HG03354 (cell line): ENCODE results near the gene SMTN.
"Not testable (repeated sequence)": the region's sequence is repeated elsewhere in the genome, so short reads cannot be mapped to it uniquely, and the experiment has no call there.

Experiments used
- ATAC-seq: cut with Tn5 transposase; IDR thresholded peaks from one replicate; pipeline ENCODE4 v1.9.1; 2021; ENCODE audit warnings: mild to moderate bottlenecking; ENCODE audit not compliant: unreplicated experiment, poor library complexity, severe bottlenecking

SMTN gene

DNA sequence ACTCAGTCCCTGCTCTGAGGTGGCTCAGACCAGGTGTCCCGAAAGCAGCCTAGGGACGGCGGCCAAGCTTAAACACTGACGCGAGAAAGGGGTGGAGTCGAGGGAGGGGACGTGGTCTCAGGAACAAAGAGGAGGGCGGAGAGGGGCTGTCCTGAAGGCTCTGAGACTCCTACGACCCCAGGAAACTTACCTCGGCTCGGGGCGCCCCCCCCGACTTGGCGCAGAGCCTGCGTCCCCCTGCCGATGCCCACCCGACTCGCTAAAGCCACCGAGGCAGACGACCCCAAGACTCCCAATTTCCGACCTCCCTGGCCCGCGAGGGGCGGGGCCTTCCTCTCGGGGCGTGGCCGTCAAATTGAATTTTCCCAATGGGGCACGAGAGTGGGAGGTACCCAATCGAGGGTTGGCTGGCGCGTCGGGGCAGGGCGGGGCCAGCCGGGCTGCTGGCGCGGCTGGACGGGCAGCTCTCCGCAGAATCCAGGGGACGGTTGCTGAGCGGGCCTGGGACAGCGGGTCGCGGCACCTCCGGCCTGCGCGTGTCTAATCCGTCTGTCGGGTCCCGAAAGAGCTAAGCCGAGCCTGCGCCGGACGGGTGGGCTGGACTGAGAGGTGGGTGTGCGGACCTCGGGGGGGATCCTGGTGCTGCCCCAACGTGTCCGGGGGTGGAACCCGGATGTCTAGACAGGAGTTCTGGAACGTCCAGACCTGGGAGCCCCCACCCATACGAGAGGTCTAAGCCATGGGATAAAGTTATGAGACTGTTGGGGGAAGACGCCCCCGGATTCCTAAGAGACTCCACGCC lies at the start of gene SMTN:
TSS of gene SMTN (plus strand) at position 471 of the 802 bp plus-strand sequence. CDS start 1,941 bp downstream, outside the sequence.
- ATAC-seq, result peak; percentile 68

- ATAC-seq, result no peak
Measured at GRCh38 chr22:31036671-31037550, 44.2 kb upstream of the SMTN start.

- ATAC-seq, result no peak
Measured at GRCh38 chr22:31038686-31039085, 42.4 kb upstream of the SMTN start.

DNA sequence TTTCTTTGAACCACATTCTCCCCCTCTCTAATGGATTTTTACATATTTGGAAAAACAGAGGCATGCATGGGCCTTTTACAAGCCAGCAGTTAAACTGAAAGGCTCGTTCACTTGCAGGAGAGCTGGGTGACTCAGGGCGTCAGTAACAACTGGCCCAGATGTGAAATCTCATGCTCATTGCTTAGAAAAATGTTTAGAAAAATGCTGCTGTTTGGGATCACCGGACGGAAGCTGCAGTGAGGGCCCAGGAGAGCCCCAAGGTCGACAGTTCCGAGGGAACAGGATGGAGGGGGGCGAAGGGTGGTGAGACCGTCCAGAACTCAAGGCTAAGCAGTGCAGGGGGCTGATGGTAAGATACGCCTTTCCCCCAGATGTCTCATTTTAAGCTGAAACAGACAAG lies 41.7 kb upstream of the SMTN start:
- no peak for ATAC-seq

DNA sequence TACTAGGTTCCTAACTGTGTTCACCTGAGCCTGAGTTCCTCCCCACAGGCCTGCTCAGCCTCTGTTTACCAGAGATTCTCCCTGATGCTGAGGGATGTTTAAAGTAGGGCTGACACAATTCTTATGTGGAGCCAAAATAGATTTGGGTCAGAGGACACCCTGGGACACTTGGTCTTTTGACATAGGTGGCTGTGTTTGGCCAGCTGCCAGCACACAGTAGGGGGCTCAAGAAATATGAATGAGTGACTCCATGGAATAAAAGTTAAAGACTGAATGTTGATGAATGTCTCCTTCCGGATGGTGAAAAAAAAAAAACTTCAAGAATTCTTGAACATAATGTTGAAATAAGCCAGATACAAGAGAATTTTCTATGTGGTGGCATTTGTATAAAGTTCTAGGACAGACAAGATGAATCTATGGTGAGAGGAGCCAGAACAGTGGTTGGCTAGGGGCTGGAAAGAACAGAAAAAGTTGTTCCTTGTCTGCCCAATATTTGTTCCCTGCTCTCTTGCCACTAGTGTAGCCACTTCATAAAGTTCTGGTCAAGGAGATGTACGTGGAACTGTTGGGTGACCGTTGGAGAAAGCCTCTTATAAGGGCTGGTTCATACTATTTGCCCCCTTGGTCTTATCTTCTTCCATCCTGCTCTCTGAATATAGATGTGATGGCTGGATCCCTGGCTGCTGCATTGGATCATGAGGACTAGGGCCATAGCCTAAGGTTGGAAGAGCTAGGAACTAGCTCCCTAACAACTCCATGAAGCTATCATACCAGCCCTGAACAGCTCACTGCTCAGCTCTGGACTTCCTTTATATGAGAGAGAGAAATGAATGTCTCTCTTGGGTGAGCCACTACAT lies 40.3 kb upstream of the SMTN start:
- ATAC-seq, result no peak

GRCh38 chr22:31044262-31044861 lies 36.8 kb upstream of the SMTN start:
- no peak for ATAC-seq

GRCh38 chr22:31045900-31046538 lies 35.1 kb upstream of the SMTN start:
- ATAC-seq, result no peak

DNA sequence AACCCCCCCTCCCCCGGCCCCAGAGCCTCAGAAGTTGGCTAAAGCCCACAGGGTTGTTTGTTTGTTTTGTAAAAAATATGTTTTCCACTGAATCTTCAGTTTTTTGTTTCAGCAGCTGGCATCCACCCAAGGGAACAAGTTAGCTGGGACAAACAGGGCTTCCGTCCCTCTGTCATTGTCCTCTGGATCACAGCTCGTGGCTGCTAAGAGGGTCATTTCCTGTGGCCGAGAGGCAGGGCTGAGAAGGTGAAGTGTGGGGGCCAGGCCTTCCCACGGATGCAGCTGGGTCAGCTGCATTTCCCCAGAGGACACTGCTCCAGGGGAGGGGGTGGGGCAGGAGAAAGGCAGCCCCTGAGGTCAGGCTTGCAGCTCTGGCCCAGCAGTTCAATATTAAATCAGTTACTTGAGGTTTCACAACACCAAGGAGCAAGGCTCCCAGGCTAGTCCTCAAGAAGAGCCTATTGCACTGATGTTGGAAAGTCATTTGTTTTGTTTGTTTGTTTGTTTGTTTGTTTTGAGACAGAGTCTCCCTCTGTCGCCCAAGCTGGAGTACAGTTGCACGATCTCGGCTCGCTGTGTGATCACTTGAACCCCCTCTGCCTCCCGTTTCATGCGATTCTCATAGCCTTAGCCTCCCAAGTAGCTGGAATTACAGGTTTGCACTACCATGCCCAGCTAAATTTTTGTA lies 34.4 kb upstream of the SMTN start:
- no peak for ATAC-seq

DNA sequence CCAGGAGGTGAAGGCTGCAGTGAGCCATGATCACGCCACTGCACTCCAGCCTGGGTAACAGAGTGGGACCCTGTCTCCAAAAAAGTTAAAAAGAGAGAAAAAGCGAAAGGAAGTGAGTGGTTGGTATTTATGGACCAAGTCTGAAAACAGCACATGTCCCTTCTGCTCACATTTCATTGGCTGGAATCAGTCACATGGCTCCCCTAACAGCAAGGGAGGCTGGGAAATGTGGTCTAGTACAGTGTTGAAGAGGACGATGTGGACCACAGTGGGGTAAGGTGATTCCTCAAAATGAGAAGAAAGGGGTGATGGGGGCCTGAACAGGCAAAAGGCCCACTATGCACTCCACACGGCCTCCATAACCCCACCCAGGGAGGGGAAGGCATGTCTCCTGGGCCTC lies 32.5 kb upstream of the SMTN start:
- no peak for ATAC-seq

DNA sequence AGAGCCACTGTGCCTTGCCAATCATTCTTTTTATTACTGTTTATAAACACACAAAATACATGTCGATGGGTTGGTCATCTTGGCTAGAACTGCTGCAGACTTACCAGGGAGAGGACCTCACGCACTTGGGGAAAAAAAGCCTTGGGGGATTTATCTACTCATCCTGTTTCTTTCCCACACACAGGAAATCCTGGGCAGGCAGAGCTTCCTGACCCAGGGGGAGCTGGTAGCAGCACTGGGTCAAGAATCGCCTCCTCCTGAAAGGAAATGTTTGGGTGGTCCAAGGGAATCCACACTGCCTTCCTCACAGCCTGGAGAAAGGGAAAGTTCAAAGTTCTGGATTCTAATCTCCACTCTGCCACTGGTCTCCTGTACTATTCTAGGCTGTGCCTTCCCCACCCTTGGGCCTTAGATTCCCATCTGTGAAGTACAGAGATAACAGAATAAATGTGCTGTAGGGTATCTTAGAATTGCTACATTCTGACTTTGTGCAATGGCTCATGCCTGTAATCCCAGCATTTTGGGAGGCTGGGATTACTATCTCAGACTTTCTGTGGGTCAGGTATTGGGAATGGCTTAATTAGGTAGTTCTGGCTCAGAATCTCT lies 31.2 kb upstream of the SMTN start:
- ATAC-seq, result no peak

DNA sequence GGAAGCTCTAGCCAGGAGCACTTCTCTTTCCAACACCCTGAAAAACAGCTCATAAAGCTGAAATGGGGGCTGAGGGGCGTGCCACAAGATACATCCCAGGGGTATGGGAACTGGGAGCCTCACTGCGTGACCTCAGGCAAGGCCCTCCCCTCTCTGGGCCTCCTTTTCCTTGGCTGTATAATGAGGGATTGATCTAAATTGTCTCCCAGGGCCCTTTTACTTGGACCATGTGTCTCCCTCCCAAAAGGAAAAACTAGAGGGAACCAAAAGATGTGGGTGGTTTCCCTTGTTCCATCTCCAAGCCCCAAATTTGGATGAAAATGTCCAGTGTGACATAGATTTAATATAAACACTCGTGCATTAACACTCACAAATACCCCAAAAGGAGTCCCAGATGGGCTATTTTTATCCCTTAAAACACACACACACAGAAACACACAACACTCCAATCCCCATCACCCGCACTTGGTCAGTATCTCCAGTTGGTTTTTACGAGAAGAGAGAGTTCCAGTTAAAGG lies 25.9 kb upstream of the SMTN start:
- ATAC-seq, result no peak

DNA sequence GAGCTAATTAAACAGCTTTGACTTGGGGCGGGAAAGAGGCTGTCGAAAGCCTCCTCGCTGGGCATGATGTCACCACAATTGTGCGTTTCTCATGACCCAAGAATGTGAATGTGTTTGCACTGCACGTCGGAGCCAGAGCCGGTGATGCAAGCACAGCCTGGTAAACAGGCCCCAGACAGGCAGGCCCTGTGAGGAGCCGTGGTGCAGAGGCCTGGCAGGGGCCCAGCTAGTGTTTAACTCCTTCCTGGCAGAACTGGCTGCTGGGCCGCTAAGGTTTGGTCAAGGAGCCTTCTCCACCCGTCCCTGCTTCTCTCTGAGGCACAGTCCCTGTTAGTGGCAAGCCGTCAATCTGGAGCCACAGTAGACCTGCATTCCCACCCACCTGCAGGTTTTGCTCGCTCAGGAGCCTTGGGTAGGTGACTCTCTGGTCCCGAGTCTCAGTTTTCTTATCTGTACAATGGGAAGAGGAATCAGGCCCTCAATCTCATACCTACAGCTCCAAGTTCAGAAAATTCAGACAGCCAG lies 25.4 kb upstream of the SMTN start:
- ATAC-seq, result no peak

DNA sequence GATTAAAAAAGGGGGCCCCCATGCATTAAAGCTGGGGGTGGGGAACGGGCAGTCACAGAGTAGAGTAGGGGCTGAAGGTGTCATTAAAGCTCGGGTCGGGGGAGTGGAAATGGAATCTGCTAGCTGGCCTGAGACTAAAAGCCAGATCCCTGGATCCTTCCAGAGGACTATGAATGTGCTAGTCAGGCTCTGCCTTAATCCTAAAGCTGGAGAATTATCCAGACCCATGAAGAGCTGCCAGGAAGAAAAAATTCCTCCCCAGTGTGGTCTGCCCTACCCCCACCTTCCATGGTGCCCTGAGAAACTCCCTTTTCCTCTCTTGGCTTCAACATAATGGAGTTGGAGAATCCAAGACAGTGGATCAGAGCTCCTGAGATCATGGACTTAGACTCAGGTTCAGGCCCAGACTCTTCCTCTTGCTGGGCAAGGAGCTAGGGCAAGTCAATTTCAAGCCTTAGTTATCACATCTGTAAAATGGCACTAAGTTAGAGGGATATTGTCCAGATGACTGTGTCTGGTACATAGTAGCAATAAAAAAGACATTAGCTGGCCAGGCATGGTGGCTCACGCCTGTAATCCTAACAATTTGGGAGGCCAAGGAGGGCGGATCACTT lies 24.0 kb upstream of the SMTN start:
- ATAC-seq, result no peak

GRCh38 chr22:31059663-31060062 lies 21.5 kb upstream of the SMTN start:
- ATAC-seq, result not testable (repeated sequence)

GRCh38 chr22:31062566-31063230 lies 18.4 kb upstream of the SMTN start:
- ATAC-seq, result no peak

- ATAC-seq, result no peak
Measured at GRCh38 chr22:31064369-31064768, 16.7 kb upstream of the SMTN start.

DNA sequence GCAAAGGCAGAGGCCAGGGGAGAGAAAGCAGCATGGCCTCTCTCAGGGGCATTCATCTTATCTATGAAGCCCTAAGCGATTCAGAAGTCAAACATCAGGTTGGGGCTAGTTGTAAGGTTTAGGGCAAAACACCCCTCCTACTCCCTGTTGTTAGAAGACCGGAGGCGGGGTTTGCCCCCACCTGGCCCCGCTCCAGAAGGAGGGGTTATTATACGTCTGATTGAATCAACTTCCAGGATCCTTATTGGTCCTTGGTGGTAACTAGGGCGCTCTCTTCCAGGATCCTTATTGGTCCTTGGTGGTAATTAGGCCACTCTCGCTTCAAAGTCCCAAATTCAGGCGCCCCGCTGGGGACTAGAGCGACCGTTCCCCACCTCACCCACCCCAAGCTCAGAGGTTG lies 12.1 kb upstream of the SMTN start:
- ATAC-seq, result no peak
